Measurements from ENCODE around the gene MMD. TPM values are rescaled to one million over a fixed set of nuclear protein-coding genes. Genes with fewer than 3 reads are reported as not detected.

MMD gene
- total RNA-seq, 3 donors from 2014 or later (not counting 1 experiment from before 2014, with no cell fraction given): 18.7 to 33.5 (median 27.9) TPM

DNA sequence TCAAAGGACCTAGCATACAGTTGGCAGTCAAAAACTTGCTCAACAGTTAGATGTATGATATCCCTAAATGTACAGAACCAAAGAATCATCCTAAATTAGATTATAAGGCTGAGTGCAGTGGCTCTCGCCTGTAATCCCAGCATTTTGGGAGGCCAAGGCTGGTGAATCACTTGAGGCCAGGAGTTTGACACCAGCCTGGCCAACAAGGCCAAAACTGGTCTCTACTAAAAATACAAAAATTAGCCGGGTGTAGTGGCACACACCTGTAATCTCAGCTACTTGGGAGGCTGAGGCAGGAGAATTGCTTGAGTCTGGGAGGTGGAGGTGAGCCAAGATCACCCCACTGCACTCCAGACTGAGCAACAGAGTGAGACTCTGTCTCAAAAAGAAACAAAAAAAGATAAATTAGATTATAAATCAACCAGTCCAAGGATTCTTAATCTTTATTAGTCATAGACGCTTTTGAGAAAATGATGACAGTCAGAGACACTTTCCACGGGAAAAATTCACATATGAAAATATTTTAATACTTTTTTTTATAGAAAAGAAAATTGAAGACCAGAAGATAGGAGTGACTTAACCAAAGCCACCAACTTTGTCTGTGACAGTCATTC is 77.6 kb downstream of the MMD start:
- Histone ChIP-seq H3K4me1 (ENCODE audit: control insufficient read depth, insufficient read depth, low read length) (no peaks in the 10 kb centered on the region), H3K27me3 (ENCODE audit: control insufficient read depth, insufficient read depth, low read length) (peaks cover 3% of the 10 kb centered on the region), H3K4me3 (ENCODE audit: low read length) (no peak overlapping the region), H3K36me3 (ENCODE audit: control insufficient read depth, insufficient read depth, low read length) (no peaks in the 10 kb centered on the region), H3K9me3 (ENCODE audit: control insufficient read depth, insufficient read depth, low read length) (no peaks in the 10 kb centered on the region), H3K27ac (ENCODE audit: low read length) (no peak overlapping the region)
- peaks cover 5 to 6% of the 10 kb centered on the region in 2 donors for H3K4me1 Mint-ChIP-seq
- no peaks in the 10 kb centered on the region for H3K36me3 Mint-ChIP-seq
- peaks cover 5 to 10% of the 10 kb centered on the region in 2 donors for H3K27me3 Mint-ChIP-seq (ENCODE audit: low read depth in 2 of 2)
- ATAC-seq (no peak), DNase-seq (no peak)
- TF ChIP-seq, protein P1, sequence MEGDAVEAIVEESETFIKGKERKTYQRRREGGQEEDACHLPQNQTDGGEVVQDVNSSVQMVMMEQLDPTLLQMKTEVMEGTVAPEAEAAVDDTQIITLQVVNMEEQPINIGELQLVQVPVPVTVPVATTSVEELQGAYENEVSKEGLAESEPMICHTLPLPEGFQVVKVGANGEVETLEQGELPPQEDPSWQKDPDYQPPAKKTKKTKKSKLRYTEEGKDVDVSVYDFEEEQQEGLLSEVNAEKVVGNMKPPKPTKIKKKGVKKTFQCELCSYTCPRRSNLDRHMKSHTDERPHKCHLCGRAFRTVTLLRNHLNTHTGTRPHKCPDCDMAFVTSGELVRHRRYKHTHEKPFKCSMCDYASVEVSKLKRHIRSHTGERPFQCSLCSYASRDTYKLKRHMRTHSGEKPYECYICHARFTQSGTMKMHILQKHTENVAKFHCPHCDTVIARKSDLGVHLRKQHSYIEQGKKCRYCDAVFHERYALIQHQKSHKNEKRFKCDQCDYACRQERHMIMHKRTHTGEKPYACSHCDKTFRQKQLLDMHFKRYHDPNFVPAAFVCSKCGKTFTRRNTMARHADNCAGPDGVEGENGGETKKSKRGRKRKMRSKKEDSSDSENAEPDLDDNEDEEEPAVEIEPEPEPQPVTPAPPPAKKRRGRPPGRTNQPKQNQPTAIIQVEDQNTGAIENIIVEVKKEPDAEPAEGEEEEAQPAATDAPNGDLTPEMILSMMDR (IDR thresholded peaks at IDR 0.05): no peak
- no peak overlapping the region for H3K27ac Mint-ChIP-seq
- intact Hi-C loops (cut with micrococcal nuclease): no loop called here
- no peaks in the 10 kb centered on the region for H3K9me3 Mint-ChIP-seq
- H3K4me3 Mint-ChIP-seq: no peak overlapping the region
- WGBS (ENCODE audit: insufficient coverage): 88% methylated on average over 2 of the region's 4 CpGs

DNA sequence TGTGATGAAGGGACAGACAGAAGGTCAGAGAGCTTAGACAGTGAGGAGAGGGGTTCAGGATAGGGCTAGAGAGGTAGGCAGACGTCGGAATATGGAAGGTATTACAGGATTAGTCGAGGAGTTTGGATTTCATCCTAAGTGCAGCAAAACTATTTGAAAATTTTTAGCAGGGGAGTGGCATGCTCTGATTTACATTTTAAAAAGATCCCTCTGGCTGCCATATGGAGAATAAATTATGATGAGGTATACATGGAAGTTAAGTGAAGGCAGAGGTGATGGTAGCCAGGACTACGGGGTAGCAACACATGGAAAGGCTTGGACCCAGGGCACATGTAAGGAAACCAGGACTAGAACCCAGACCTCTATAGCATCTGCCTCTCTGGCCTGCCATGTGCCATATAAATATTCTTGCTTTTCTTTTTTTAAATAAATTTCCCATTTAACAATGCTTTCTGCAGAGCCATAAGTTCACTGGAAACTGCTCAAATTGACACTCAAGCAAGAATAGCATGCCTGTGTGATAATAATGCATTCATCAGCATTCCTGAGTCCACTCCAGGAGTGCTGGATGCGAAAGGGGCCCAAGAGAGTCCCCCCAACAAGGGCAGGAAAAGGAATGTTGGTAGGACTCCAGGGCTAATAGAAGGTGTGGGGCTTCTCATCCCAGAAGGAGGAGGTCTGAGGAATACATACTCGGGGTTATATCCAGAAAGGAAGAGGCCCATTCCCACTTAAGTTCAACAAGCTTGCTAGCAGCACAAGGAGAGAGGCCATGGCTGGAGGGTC is 78.6 kb downstream of the MMD start:
- WGBS (ENCODE audit: insufficient coverage): 86% methylated on average over 6 of the region's 6 CpGs
- no peak overlapping the region for H3K4me3 Mint-ChIP-seq
- TF ChIP-seq, protein P1 (IDR thresholded peaks at IDR 0.05): no peak
- Histone ChIP-seq H3K36me3 (ENCODE audit: control insufficient read depth, insufficient read depth, low read length) (no peaks in the 10 kb centered on the region), H3K4me3 (ENCODE audit: low read length) (no peak overlapping the region), H3K9me3 (ENCODE audit: control insufficient read depth, insufficient read depth, low read length) (no peaks in the 10 kb centered on the region), H3K27ac (ENCODE audit: low read length) (no peak overlapping the region), H3K4me1 (ENCODE audit: control insufficient read depth, insufficient read depth, low read length) (no peaks in the 10 kb centered on the region), H3K27me3 (ENCODE audit: control insufficient read depth, insufficient read depth, low read length) (peaks cover 3% of the 10 kb centered on the region)
- H3K4me1 Mint-ChIP-seq: no peaks in the 10 kb centered on the region
- no peaks in the 10 kb centered on the region for H3K36me3 Mint-ChIP-seq
- H3K27me3 Mint-ChIP-seq (ENCODE audit: low read depth in 2 of 2): peaks cover 15% of the 10 kb centered on the region in 2 donors
- intact Hi-C loops (cut with micrococcal nuclease): no loop called here
- no peak for DNase-seq
- no peak for ATAC-seq
- no peak overlapping the region for H3K27ac Mint-ChIP-seq
- H3K9me3 Mint-ChIP-seq: no peaks in the 10 kb centered on the region

Other genes starting within 250 kb of the MMD start
- under 1 TPM; 0.14 to 0.59 (median 0.15) TPM for gene HLF, start 156.9 kb downstream of the MMD start, total RNA-seq
- not detected for gene SMIM36, start 89.6 kb upstream of the MMD start, total RNA-seq

Data from natural killer cell (primary cell).